HG03135 (cell line): ENCODE results near the gene ATG13.

ENCODE experiments used
- ATAC-seq: cut with Tn5 transposase; IDR thresholded peaks from one replicate; pipeline ENCODE4 v1.9.1; 2021; ENCODE audit warnings: mild to moderate bottlenecking, moderate library complexity; ENCODE audit not compliant: unreplicated experiment

The ATG13 gene

GRCh38 chr11:46674463-46675287 is 57.3 kb downstream of the ATG13 start:
- no peak for ATAC-seq

- no peak for ATAC-seq
Observed at GRCh38 chr11:46675288-46675851, 58.0 kb downstream of the ATG13 start.

GRCh38 chr11:46675949-46676348 is 58.6 kb downstream of the ATG13 start:
- ATAC-seq = no peak

GRCh38 chr11:46676436-46677158 is 59.2 kb downstream of the ATG13 start:
- no peak for ATAC-seq

DNA sequence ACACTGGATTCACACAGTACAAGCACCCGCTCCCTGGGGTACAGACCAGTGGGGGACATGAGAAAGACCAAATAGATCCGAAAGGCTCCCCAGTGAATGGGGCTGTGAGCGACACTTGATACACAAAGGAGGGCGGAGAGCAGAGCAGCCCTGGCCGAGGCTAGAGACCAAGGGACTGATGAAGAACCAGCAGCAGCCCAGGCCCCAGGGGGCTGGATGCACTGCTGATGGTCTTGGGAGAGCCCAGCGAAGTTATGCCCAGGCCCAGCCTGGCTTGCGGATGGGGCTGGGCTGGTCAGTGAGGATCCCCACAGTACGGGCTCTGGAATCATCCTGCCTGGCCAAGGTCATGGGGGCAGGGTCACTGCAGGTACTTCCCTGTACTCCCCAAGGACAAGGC is 59.8 kb downstream of the ATG13 start:
- no peak for ATAC-seq

DNA sequence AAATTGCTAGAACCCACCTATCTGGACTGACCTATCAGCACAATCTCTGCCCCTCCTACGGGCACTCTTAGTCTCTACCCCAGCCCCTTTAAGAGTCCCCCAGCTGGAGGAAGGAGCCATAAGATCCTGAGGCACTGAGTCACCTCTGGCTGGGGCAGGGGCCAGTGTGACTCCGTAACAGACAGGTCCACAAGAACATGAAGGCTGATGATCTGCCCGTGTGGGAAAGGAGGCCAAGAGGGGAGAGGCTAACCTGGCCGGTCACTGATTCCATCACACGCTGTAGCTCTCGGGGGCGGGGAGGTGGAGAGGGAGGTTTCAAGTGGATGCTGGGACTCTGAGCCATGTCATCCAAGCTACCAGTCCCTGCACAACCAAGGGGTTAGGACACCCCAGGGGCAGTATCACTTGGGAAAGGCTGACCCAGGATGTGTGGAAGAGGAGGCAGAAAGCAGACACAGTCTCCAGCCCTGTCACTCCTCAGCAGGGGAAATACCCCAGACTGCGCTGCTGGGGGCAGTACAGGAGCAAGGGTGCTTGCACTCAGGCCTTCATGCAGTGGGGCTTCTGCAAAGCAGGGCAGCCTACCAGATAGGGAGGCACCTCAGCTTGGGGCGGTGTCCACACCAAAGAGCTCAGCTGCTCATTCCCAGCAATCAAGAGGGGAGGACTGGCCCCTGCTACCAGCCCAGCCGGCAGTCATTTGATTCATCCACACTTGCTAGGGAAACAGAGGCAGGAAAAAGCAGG is 60.8 kb downstream of the ATG13 start:
- ATAC-seq = no peak

GRCh38 chr11:46678741-46679130 is 61.4 kb downstream of the ATG13 start:
- ATAC-seq = no peak

- ATAC-seq = no peak
Observed at GRCh38 chr11:46679241-46680163, 62.1 kb downstream of the ATG13 start.

DNA sequence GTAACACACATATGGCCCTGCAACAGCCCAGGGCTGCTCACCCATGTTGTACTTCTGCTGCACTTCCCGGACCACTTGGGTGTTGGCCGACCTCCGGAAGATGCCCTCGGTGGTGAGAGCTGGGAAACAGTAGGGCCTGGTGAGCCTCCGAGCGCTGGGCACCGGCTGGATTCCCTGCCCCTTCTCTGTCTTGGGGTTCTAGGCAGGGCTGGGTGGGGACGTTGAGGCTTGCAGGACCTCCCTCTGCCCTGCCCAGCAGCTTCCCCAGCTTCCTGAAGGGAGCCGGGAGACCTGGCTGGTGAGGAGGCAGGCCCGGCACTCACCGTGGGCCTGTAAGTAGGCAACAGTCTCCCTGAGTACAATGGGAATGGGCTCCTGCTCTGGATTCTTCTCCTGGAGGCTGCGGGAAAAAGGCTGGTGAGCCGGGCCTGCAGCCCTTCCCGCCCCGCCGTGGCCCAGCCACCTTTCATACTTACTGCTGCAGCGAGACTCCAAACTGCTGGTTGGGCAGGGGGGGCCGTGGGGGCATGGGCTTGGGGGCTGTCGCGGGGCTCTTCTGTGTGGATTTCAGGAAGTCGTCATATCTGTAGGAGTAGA is 62.9 kb downstream of the ATG13 start:
- no peak for ATAC-seq

GRCh38 chr11:46680815-46681214 is 63.5 kb downstream of the ATG13 start:
- no peak for ATAC-seq

DNA sequence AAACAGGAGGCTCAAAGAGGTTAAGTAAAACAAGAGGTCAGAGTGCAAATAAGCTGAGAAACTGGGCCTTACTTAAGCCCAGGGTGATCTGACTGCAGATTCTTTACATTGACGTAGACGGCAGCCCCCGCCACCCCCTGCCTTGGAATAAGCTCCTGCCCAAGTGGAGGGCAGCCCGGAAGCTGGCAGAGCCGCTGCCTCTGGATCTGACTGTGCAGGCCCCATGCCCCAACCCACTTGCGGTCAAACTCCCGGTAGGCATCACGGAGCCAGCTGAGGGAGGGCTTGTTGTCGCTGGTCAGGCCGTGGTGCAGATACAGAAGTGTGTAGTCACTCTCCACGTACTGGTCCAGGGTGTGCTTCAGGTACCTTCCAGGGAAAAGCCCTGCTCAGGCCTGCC is 64.5 kb downstream of the ATG13 start:
- no peak for ATAC-seq

- no peak for ATAC-seq
Observed at GRCh38 chr11:46682773-46683752, 65.7 kb downstream of the ATG13 start.

GRCh38 chr11:46684367-46684766 is 67.0 kb downstream of the ATG13 start:
- no peak for ATAC-seq

DNA sequence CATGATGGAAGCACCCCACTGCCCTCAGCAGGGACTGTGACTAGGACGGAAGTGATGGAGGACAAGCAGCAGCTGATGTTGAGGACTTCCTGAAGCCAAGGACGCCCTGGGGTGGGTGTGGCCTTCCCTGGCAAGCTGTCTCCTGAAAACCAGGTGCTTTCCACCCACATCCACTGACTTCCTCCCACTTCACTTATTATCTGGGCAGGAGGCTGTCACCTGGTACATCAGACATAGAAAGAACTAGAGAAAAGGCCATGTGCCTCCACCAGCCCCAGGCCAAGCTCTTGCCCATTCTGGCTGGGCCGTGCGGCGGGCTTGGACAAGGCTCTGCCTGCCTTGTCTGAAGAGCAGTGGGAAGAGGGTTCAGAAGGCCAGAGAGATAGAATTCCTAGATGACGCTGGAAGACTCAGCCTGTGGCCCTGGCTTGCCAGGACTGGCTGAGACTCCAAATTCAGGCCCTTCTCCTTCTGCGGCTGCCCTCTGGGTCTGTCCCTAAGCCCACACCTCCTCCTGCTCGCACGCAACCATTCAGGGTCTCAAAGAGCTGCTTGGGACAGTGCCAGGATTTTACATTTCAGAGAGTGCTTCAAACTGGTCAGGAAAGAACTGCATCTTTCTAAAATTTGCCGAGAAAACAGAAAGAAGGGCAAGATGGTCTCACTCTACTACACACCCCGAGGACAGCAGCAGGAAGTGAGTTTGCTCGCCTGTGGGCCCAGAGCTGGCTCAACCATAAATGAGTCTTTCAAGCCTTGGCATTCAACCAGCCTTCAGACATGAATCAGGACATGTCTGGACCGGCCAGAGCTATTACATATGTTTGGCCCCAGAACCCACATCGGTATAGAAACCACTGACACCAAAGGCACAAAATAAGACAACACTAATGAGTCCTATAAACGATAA is 69.8 kb downstream of the ATG13 start:
- no peak for ATAC-seq

DNA sequence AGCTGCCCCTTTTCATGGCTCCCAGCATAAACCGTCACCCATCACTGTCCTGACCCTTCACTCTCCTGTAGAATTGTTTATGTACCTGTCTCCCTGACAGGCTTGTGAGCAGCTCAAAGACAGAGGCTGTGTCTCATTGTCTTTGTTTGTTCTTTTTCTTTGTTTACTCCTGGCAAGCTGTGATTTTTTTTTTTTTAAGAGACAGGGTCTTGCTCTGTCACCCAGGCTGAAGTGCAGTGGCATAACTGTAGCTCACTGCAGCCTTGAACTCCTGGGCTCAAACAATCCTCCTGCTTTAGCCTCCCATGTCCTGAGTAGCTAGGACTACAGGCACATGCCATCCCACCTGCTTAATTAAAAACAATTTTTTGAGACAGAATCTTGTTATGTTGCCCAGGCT is 73.3 kb downstream of the ATG13 start:
- no peak for ATAC-seq

DNA sequence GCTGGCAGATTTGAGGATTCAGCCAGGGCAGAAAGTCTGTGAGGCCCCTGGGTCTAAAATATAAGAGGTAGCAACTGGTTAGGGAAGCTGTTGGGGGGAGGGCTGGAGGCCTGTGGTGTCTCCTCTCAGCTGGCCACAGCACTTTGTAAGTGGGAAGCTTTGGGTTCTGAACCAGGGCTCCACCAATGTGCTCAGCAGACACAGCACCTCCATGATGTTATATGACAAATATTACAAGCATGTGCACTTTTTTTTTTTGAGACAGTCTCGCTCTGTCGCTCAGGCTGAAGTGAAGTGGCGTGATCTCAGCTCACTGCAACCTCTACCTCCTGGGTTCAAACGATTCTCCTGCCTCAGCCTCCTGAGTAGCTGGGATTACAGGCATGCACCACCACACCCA is 75.1 kb downstream of the ATG13 start:
- ATAC-seq = no peak

DNA sequence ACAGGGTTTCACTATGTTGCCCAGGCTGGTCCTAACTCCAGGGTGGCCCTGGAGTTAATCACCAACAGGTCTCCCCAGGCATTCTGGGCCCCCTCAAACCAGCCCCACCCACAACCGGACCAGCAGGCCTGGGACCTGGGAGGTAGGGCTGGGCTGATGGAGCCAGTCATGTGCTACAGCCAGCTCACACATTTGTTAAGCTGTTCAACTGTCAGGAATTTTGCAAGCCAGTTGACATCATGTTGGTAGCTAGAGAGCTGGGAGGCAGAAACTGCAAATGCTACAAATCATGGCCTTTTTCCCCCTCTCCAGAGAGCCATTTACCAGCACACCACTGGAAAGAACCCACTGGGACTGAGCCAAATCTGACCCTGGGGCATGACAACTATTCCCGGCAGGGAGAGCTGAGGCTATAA is 76.3 kb downstream of the ATG13 start:
- ATAC-seq = no peak

- ATAC-seq = no peak
Observed at GRCh38 chr11:46694072-46694471, 76.7 kb downstream of the ATG13 start.
